Measurements from ENCODE around the gene OSBPL8.

Gene OSBPL8

GRCh38 chr12:76546889-76547288 is 12.7 kb downstream of the OSBPL8 start:
- no peak for DNase-seq
- Histone ChIP-seq H2BK120ac (ENCODE audit: low read depth, low read length) (no peak overlapping the region), H4K8ac (ENCODE audit: low read length) (no peak overlapping the region), H2BK12ac (ENCODE audit: low read length in 2 of 2) (no peak overlapping the region), H2BK5ac (ENCODE audit: low read depth, low read length, poor library complexity, severe bottlenecking) (no peak overlapping the region), H3K4ac (ENCODE audit: low read depth in 1 of 2, low read length in 2 of 2) (no peak overlapping the region), H3K4me2 (ENCODE audit: low read length, poor library complexity, severe bottlenecking) (no peak overlapping the region), H3K27ac (ENCODE audit: low read length, poor library complexity, severe bottlenecking) (no peak overlapping the region), H3K36me3 (ENCODE audit: control insufficient read depth in 1 of 2, insufficient read depth in 2 of 2, low read depth in 1 of 2, low read length in 2 of 2) (no peaks in the 10 kb centered on the region), H4K91ac (ENCODE audit: low read length) (no peak overlapping the region), H2AFZ (ENCODE audit: low read depth, low read length) (no peak overlapping the region), H2BK15ac (ENCODE audit: low read depth, poor library complexity, severe bottlenecking) (no peak overlapping the region), H3K4me3 (ENCODE audit: insufficient read depth in 1 of 2, low read depth in 1 of 2, low read length in 2 of 2) (no peak overlapping the region), H3K9ac (ENCODE audit: low read length) (no peak overlapping the region), H3K79me1 (replicated peaks; ENCODE audit: low read length, poor library complexity, severe bottlenecking) (peaks cover 11% of the 10 kb centered on the region), H2AK5ac (ENCODE audit: low read length, severe bottlenecking) (no peak overlapping the region), H3K27me3 (ENCODE audit: control insufficient read depth in 1 of 2, insufficient read depth in 1 of 2, low read length in 2 of 2) (no peaks in the 10 kb centered on the region), H3K9me3 (ENCODE audit: control insufficient read depth, low read length) (no peaks in the 10 kb centered on the region), H3K23ac (ENCODE audit: low read length in 2 of 2) (no peak overlapping the region), H3K18ac (ENCODE audit: low read depth in 1 of 2, low read length in 2 of 2) (no peak overlapping the region), H3K4me1 (ENCODE audit: control insufficient read depth, insufficient read depth, low read depth, low read length) (no peaks in the 10 kb centered on the region), H3K14ac (ENCODE audit: low read length in 2 of 2) (no peak overlapping the region)
- 56% methylated on average over 2 of the region's 3 CpGs for WGBS

- Histone ChIP-seq H3K14ac (ENCODE audit: low read length in 2 of 2) (no peak overlapping the region), H2BK15ac (ENCODE audit: low read depth, poor library complexity, severe bottlenecking) (no peak overlapping the region), H2BK12ac (ENCODE audit: low read length in 2 of 2) (no peak overlapping the region), H3K9ac (ENCODE audit: low read length) (no peak overlapping the region), H3K9me3 (ENCODE audit: control insufficient read depth, low read length) (no peaks in the 10 kb centered on the region), H3K36me3 (ENCODE audit: control insufficient read depth in 1 of 2, insufficient read depth in 2 of 2, low read depth in 1 of 2, low read length in 2 of 2) (no peaks in the 10 kb centered on the region), H2AK5ac (ENCODE audit: low read length, severe bottlenecking) (no peak overlapping the region), H3K27ac (ENCODE audit: low read length, poor library complexity, severe bottlenecking) (no peak overlapping the region), H3K27me3 (ENCODE audit: control insufficient read depth in 1 of 2, insufficient read depth in 1 of 2, low read length in 2 of 2) (no peaks in the 10 kb centered on the region), H2BK5ac (ENCODE audit: low read depth, low read length, poor library complexity, severe bottlenecking) (no peak overlapping the region), H2AFZ (ENCODE audit: low read depth, low read length) (no peak overlapping the region), H3K18ac (ENCODE audit: low read depth in 1 of 2, low read length in 2 of 2) (no peak overlapping the region), H3K23ac (ENCODE audit: low read length in 2 of 2) (no peak overlapping the region), H4K91ac (ENCODE audit: low read length) (no peak overlapping the region), H3K4ac (ENCODE audit: low read depth in 1 of 2, low read length in 2 of 2) (no peak overlapping the region), H4K8ac (ENCODE audit: low read length) (no peak overlapping the region), H3K79me1 (replicated peaks; ENCODE audit: low read length, poor library complexity, severe bottlenecking) (peaks cover 10% of the 10 kb centered on the region), H3K4me3 (ENCODE audit: insufficient read depth in 1 of 2, low read depth in 1 of 2, low read length in 2 of 2) (no peak overlapping the region), H3K4me2 (ENCODE audit: low read length, poor library complexity, severe bottlenecking) (no peak overlapping the region), H2BK120ac (ENCODE audit: low read depth, low read length) (no peak overlapping the region), H3K4me1 (ENCODE audit: control insufficient read depth, insufficient read depth, low read depth, low read length) (no peaks in the 10 kb centered on the region)
- no peak for DNase-seq
- 86% methylated on average over 1 of the region's 1 CpG for WGBS
These were observed 14.1 kb downstream of the OSBPL8 start for GRCh38 chr12:76545486-76545885.

- no CpG with 5 or more reads among the region's 4 CpGs for WGBS
- DNase-seq, result no peak
- Histone ChIP-seq H2AK5ac (ENCODE audit: low read length, severe bottlenecking) (no peak overlapping the region), H3K27me3 (ENCODE audit: control insufficient read depth in 1 of 2, insufficient read depth in 1 of 2, low read length in 2 of 2) (no peaks in the 10 kb centered on the region), H3K9ac (ENCODE audit: low read length) (no peak overlapping the region), H3K4me2 (ENCODE audit: low read length, poor library complexity, severe bottlenecking) (no peak overlapping the region), H3K4me1 (ENCODE audit: control insufficient read depth, insufficient read depth, low read depth, low read length) (no peaks in the 10 kb centered on the region), H3K4ac (ENCODE audit: low read depth in 1 of 2, low read length in 2 of 2) (no peak overlapping the region), H3K27ac (ENCODE audit: low read length, poor library complexity, severe bottlenecking) (no peak overlapping the region), H3K23ac (ENCODE audit: low read length in 2 of 2) (no peak overlapping the region), H3K14ac (ENCODE audit: low read length in 2 of 2) (no peak overlapping the region), H3K79me1 (replicated peaks; ENCODE audit: low read length, poor library complexity, severe bottlenecking) (peaks cover 8% of the 10 kb centered on the region), H3K9me3 (ENCODE audit: control insufficient read depth, low read length) (no peaks in the 10 kb centered on the region), H2BK15ac (ENCODE audit: low read depth, poor library complexity, severe bottlenecking) (no peak overlapping the region), H2BK5ac (ENCODE audit: low read depth, low read length, poor library complexity, severe bottlenecking) (no peak overlapping the region), H3K36me3 (ENCODE audit: control insufficient read depth in 1 of 2, insufficient read depth in 2 of 2, low read depth in 1 of 2, low read length in 2 of 2) (no peaks in the 10 kb centered on the region), H3K4me3 (ENCODE audit: insufficient read depth in 1 of 2, low read depth in 1 of 2, low read length in 2 of 2) (no peak overlapping the region), H4K91ac (ENCODE audit: low read length) (no peak overlapping the region), H2BK120ac (ENCODE audit: low read depth, low read length) (no peak overlapping the region), H4K8ac (ENCODE audit: low read length) (no peak overlapping the region), H3K18ac (ENCODE audit: low read depth in 1 of 2, low read length in 2 of 2) (no peak overlapping the region), H2AFZ (ENCODE audit: low read depth, low read length) (no peak overlapping the region), H2BK12ac (ENCODE audit: low read length in 2 of 2) (no peak overlapping the region)
These were observed 14.8 kb downstream of the OSBPL8 start for GRCh38 chr12:76544601-76545261.

GRCh38 chr12:76543813-76544347 is 15.7 kb downstream of the OSBPL8 start:
- Histone ChIP-seq H2BK120ac (ENCODE audit: low read depth, low read length) (no peak overlapping the region), H3K9me3 (ENCODE audit: control insufficient read depth, low read length) (no peaks in the 10 kb centered on the region), H3K4me2 (ENCODE audit: low read length, poor library complexity, severe bottlenecking) (no peak overlapping the region), H2AK5ac (ENCODE audit: low read length, severe bottlenecking) (no peak overlapping the region), H3K27ac (ENCODE audit: low read length, poor library complexity, severe bottlenecking) (no peak overlapping the region), H3K9ac (ENCODE audit: low read length) (no peak overlapping the region), H2BK5ac (ENCODE audit: low read depth, low read length, poor library complexity, severe bottlenecking) (no peak overlapping the region), H3K4me1 (ENCODE audit: control insufficient read depth, insufficient read depth, low read depth, low read length) (no peaks in the 10 kb centered on the region), H2AFZ (ENCODE audit: low read depth, low read length) (no peak overlapping the region), H3K14ac (ENCODE audit: low read length in 2 of 2) (no peak overlapping the region), H3K36me3 (ENCODE audit: control insufficient read depth in 1 of 2, insufficient read depth in 2 of 2, low read depth in 1 of 2, low read length in 2 of 2) (no peaks in the 10 kb centered on the region), H2BK15ac (ENCODE audit: low read depth, poor library complexity, severe bottlenecking) (no peak overlapping the region), H3K4ac (ENCODE audit: low read depth in 1 of 2, low read length in 2 of 2) (no peak overlapping the region), H2BK12ac (ENCODE audit: low read length in 2 of 2) (no peak overlapping the region), H3K27me3 (ENCODE audit: control insufficient read depth in 1 of 2, insufficient read depth in 1 of 2, low read length in 2 of 2) (no peaks in the 10 kb centered on the region), H4K91ac (ENCODE audit: low read length) (no peak overlapping the region), H3K4me3 (ENCODE audit: insufficient read depth in 1 of 2, low read depth in 1 of 2, low read length in 2 of 2) (no peak overlapping the region), H3K79me1 (replicated peaks; ENCODE audit: low read length, poor library complexity, severe bottlenecking) (peaks cover 10% of the 10 kb centered on the region), H4K8ac (ENCODE audit: low read length) (no peak overlapping the region), H3K23ac (ENCODE audit: low read length in 2 of 2) (no peak overlapping the region), H3K18ac (ENCODE audit: low read depth in 1 of 2, low read length in 2 of 2) (no peak overlapping the region)
- 97% methylated on average over 3 of the region's 4 CpGs for WGBS
- DNase-seq, result no peak
